DND-41 (cell line): ENCODE data around the gene POU3F2.

Experiments used
- ATAC-seq: fragments of 200-7000 bp; cut with Tn5 transposase; 3 replicates; pipeline ENCODE4 v1.9.1; 2021; ENCODE audit warnings: low read depth; ENCODE audit not compliant: insufficient read depth
- DNase-seq: peaks from one replicate; pipeline ENCODE4 v3.0.0-alpha.2; 2020
- H2AFZ ChIP-seq: 2 replicates; pipeline ENCODE4 v1.6.0; 2012; ENCODE audit warnings: low read depth, low read length
- H3K27ac ChIP-seq: 2 replicates; pipeline ENCODE4 v1.5.1; 2012; ENCODE audit warnings: low read length, inconsistent platforms
- H3K27me3 ChIP-seq: fragments of 200-600 bp; sonication (generic); 2 replicates; pipeline ENCODE4 v1.6.0; 2012; ENCODE audit warnings: low read length, mild to moderate bottlenecking, inconsistent platforms; ENCODE audit not compliant: insufficient read depth, poor library complexity
- H3K36me3 ChIP-seq: 2 replicates; pipeline ENCODE4 v1.5.1; 2012; ENCODE audit warnings: low read length, inconsistent platforms; ENCODE audit not compliant: insufficient read depth
- H3K4me1 ChIP-seq: 2 replicates; pipeline ENCODE4 v1.5.1; 2012; ENCODE audit warnings: mild to moderate bottlenecking, low read length; ENCODE audit not compliant: insufficient read depth
- H3K4me2 ChIP-seq: 2 replicates; pipeline ENCODE4 v1.6.0; 2012; ENCODE audit warnings: mild to moderate bottlenecking, moderate library complexity, low read length, inconsistent platforms; ENCODE audit not compliant: insufficient read depth
- H3K4me3 ChIP-seq, 2 experiments: fragments of 200-600 bp in 1 of 2; shearing (Covaris generic) in 1 of 2; 2 replicates each; pipeline ENCODE4 v1.5.1; 2012 to 2016; ENCODE audit warnings: inconsistent platforms in 2 of 2, low read length in 2 of 2, mild to moderate bottlenecking in 2 of 2, low read depth in 1 of 2, moderate library complexity in 1 of 2
- H3K79me2 ChIP-seq: 2 replicates; pipeline ENCODE4 v1.6.0; 2012; ENCODE audit warnings: low read length, inconsistent platforms; ENCODE audit not compliant: insufficient read depth
- H3K9ac ChIP-seq: 2 replicates; pipeline ENCODE4 v1.6.0; 2012; ENCODE audit warnings: low read depth, mild to moderate bottlenecking, inconsistent platforms, low read length, moderate library complexity
- H3K9me3 ChIP-seq: 2 replicates; pipeline ENCODE4 v1.5.1; 2012; ENCODE audit warnings: low read length, moderate library complexity, mild to moderate bottlenecking, inconsistent platforms; ENCODE audit not compliant: insufficient read depth, severe bottlenecking
- H4K20me1 ChIP-seq: 2 replicates; pipeline ENCODE4 v1.6.0; 2012; ENCODE audit warnings: low read length; ENCODE audit not compliant: insufficient read depth
- CTCF ChIP-seq: IDR thresholded peaks from 2 replicates; pipeline ENCODE4 v1.5.1; 2012; ENCODE audit warnings: borderline replicate concordance, low read length, moderate library complexity, mild to moderate bottlenecking; ENCODE audit not compliant: poor library complexity, severe bottlenecking; ENCODE audit errors: extremely low read depth
- EZH2 ChIP-seq: IDR thresholded peaks from 3 replicates; pipeline ENCODE4 v1.6.1; 2012; ENCODE audit warnings: borderline replicate concordance, low read depth, mild to moderate bottlenecking, moderate library complexity, low read length, inconsistent platforms; ENCODE audit not compliant: severe bottlenecking

The POU3F2 gene

GRCh38 chr6:98794307-98794842, 40.0 kb upstream of the POU3F2 start:
- Histone ChIP-seq H3K4me3 (no peak overlapping the region), H4K20me1 (no peaks in the 10 kb centered on the region), H3K79me2 (no peaks in the 10 kb centered on the region), H3K27ac (no peak overlapping the region), H3K9ac (no peak overlapping the region), H3K9me3 (no peaks in the 10 kb centered on the region), H3K4me2 (no peak overlapping the region), H2AFZ (no peak overlapping the region), H3K27me3 (no peaks in the 10 kb centered on the region), H3K36me3 (no peaks in the 10 kb centered on the region), H3K4me1 (no peaks in the 10 kb centered on the region)
- TF ChIP-seq EZH2 (no peak), CTCF (no peak)
- no peak for ATAC-seq
- no peak for DNase-seq

- Histone ChIP-seq H3K9me3 (no peaks in the 10 kb centered on the region), H4K20me1 (no peaks in the 10 kb centered on the region), H3K36me3 (no peaks in the 10 kb centered on the region), H2AFZ (no peak overlapping the region), H3K79me2 (no peaks in the 10 kb centered on the region), H3K4me3 (no peak overlapping the region), H3K9ac (no peak overlapping the region), H3K4me1 (no peaks in the 10 kb centered on the region), H3K27me3 (no peaks in the 10 kb centered on the region), H3K4me2 (no peak overlapping the region), H3K27ac (no peak overlapping the region)
- ATAC-seq: no peak
- DNase-seq: no peak
- no peak for TF ChIP-seq CTCF
- TF ChIP-seq EZH2: no peak
Observed at GRCh38 chr6:98797217-98797994, 37.0 kb upstream of the POU3F2 start.

- H3K4me3 ChIP-seq: no peak overlapping the region
- TF ChIP-seq CTCF: no peak
- TF ChIP-seq EZH2: no peak
- H3K27me3 ChIP-seq: no peaks in the 10 kb centered on the region
- no peak overlapping the region for H3K4me2 ChIP-seq
- H3K9ac ChIP-seq: no peak overlapping the region
- no peaks in the 10 kb centered on the region for H3K36me3 ChIP-seq
- no peaks in the 10 kb centered on the region for H3K79me2 ChIP-seq
- H3K4me1 ChIP-seq: no peaks in the 10 kb centered on the region
- DNase-seq (no peak), ATAC-seq (no peak)
- no peak overlapping the region for H3K27ac ChIP-seq
- no peak overlapping the region for H2AFZ ChIP-seq
- no peaks in the 10 kb centered on the region for H3K9me3 ChIP-seq
- H4K20me1 ChIP-seq: no peaks in the 10 kb centered on the region
Observed at GRCh38 chr6:98800866-98801265, 33.5 kb upstream of the POU3F2 start.
